Measurements from ENCODE around the gene NCOA3. TPM values are rescaled to one million over a fixed set of nuclear protein-coding genes. Genes with fewer than 3 reads are reported as not detected.

The NCOA3 gene
- total and polyA plus RNA-seq, 10 of the 15 experiments (the other 5 are each of a cell fraction or from before 2014, with no cell fraction given) = 16.9 to 96.2 (median 73.6) TPM

GRCh38 chr20:47496118-47496517 is 5.6 kb upstream of the NCOA3 start:
- no peaks in the 10 kb centered on the region for H3K27me3 ChIP-seq (replicated peaks in 1 of 2; ENCODE audit: control insufficient read depth in 2 of 2, insufficient read depth in 2 of 2, low read length in 1 of 2)
- ChIA-PET POLR2A (interaction anchor here (0.9 kb wide), 1 partner anchor 81 kb away, joined by 3 read pairs; no protein-coding TSS in a partner anchor), CTCF (no interaction called here), RAD21 (ENCODE audit: unreplicated experiment) (no interaction called here), SMC1A (ENCODE audit: uncharacterized antibody, unreplicated experiment) (interaction anchor here (1.5 to 3.7 kb wide), 2 partner anchors 28 to 82 kb away, joined by 6 to 28 read pairs; no protein-coding TSS in a partner anchor)
- 94% methylated on average over 1 of the region's 1 CpG for WGBS (ENCODE audit: insufficient coverage, insufficient replicate concordance, low lambda C conversion rate, missing lambda C conversion rate)
- H3K4me2 ChIP-seq (ENCODE audit: control insufficient read depth, insufficient read depth) = no peak overlapping the region
- BruUV-seq (replicated peaks) = no TSS peak
- ATAC-seq (no peak), DNase-seq (ENCODE audit: low read depth, low spot score) (no peak), FAIRE-seq (no peak)
- H3K4me3 ChIP-seq = no peak overlapping the region
- H2AFZ ChIP-seq (ENCODE audit: control insufficient read depth, low read depth, low read length) = no peak overlapping the region
- H3K9me3 ChIP-seq (replicated peaks; ENCODE audit: control insufficient read depth, insufficient read depth, low read length) = no peaks in the 10 kb centered on the region
- peaks cover 24% of the 10 kb centered on the region for H3K79me2 ChIP-seq (ENCODE audit: control insufficient read depth, insufficient read depth, low read length)
- no peak for TF ChIP-seq FOS (IDR thresholded peaks at IDR 0.05; ENCODE audit: borderline replicate concordance, extremely low read depth, insufficient read length)
- 0 out of 4 replicates have a peak, but pooled peaks of 1 of the 2 experiments have one; percentile 7 for TF ChIP-seq ETV6 (conservative IDR thresholded peaks at IDR 0.05 in 1 of 2, IDR thresholded peaks at IDR 0.05 in 1 of 2; ENCODE audit: borderline replicate concordance in 1 of 2, low read depth in 1 of 2)
- no peak for TF ChIP-seq NKRF (conservative IDR thresholded peaks at IDR 0.05)
- no peak for TF ChIP-seq ZNF24 (IDR thresholded peaks at IDR 0.05)
- TF ChIP-seq HDGF (IDR thresholded peaks at IDR 0.05) = no peak
- peak; percentile 66; the same call in 1 of the 2 replicates for TF ChIP-seq NFXL1 (IDR thresholded peaks at IDR 0.05; ENCODE audit: borderline replicate concordance)
- no peak for TF ChIP-seq CBX5 (IDR thresholded peaks at IDR 0.05; ENCODE audit: low read depth)
- in situ Hi-C loops (cut with MboI) (no loop called here), intact Hi-C loops (cut with micrococcal nuclease; ENCODE audit: unreplicated experiment) (no loop called here)
- H3K27ac ChIP-seq (ENCODE audit: control insufficient read depth, insufficient read depth) = peak overlapping the region; percentile 82
- no peak overlapping the region for H3K9ac ChIP-seq (ENCODE audit: control insufficient read depth, insufficient read depth, low read length)
- peaks cover 64% of the 10 kb centered on the region for H3K4me1 ChIP-seq (ENCODE audit: control insufficient read depth, insufficient read depth, low read length)
- no peaks in the 10 kb centered on the region for H3K36me3 ChIP-seq (ENCODE audit: control insufficient read depth in 2 of 2, insufficient read depth in 2 of 2, low read length in 1 of 2)
- H4K20me1 ChIP-seq (ENCODE audit: control insufficient read depth, insufficient read depth) = no peaks in the 10 kb centered on the region

Measured in GM12878 (cell line).